Pons (tissue), 1 donor: Measurements from ENCODE around the gene LBP.
"Not testable (repeated sequence)": the region's sequence is repeated elsewhere in the genome, so short reads cannot be mapped to it uniquely, and the experiment has no call there.

Experiments
- DNase-seq: peaks from one replicate; pipeline ENCODE4 v3.0.0-alpha.2; 2016; ENCODE audit warnings: low spot score

The LBP gene

GRCh38 chr20:38321959-38322598 lies 24.2 kb upstream of the LBP start:
- DNase-seq: peak; percentile 90

DNA sequence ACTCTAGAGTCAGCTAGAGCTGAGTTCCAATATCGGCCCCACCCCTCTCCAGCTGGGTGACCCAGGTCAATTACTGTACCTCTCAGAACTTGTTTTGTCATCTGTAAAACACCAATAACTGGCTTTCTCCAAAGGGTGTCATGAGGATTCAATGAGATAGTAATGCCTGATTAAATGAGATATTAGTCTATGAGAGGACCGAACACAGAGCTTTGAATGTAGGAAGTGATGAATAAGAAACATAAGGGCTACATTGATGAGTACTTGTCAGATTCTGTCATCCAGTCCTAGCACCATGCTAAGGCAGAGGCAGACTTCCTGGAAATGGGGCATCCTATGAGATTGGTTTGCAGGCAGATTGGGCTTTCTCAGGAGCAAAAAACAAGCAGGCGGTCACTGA lies 22.1 kb upstream of the LBP start:
- DNase-seq: no peak

- DNase-seq: no peak
Observed at GRCh38 chr20:38325167-38325566, 21.1 kb upstream of the LBP start.

- DNase-seq: no peak
Observed at GRCh38 chr20:38325905-38326304, 20.4 kb upstream of the LBP start.

GRCh38 chr20:38326309-38326708 lies 20.0 kb upstream of the LBP start:
- DNase-seq: no peak

- no peak for DNase-seq
Observed at GRCh38 chr20:38330638-38331037, 15.6 kb upstream of the LBP start.

DNA sequence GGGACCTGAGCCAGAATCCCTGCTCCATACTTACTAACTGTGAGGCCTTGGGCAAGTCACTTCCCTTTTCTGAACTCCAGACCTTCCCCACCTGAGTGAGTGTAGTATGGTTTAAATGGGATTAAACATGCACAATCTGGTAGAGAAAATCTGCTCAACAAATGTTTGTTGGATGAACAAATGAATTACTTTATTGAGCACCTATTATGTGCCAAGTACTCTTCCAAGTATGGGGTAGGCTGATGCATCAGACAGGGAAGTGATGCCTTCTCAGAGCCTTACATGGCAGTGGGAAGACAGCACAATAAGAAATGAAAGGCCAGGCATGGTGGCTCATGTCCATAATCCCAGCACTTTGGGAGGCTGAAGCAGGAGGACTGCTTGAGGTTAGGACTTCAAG lies 15.0 kb upstream of the LBP start:
- no peak for DNase-seq

GRCh38 chr20:38331814-38332213 lies 14.5 kb upstream of the LBP start:
- DNase-seq: no peak

- DNase-seq: no peak
Observed at GRCh38 chr20:38334016-38334415, 12.3 kb upstream of the LBP start.

- DNase-seq: no peak
Observed at GRCh38 chr20:38336726-38337125, 9.6 kb upstream of the LBP start.

DNA sequence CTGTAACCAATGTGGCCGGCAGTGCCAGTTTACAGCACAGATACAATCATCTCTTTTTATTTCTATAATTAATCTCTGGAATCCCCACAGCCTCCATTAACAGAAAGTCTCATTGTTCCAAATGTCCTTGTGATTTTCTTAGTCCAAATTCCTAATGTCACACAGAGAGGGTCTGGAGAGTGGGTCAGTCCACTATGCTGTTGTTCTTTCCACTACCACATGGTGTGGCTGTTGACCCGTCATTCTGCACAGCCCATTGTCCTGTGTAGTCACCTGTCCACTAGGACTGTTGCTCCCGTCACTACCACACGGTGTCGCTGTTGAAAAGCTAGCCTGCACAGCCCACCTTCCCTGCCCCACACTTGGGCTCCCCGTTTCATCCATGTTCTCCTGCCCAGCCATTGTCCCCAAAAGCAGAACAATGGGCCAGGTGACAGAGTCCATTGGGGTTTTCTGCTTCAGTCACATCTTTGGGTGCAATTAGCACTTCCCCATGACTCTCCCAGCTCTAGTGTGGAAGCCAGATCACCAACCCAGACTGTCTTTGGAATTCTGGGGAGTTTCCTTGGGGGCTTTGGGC lies 8.6 kb upstream of the LBP start:
- peak; percentile 82 for DNase-seq

- DNase-seq: no peak
Observed at GRCh38 chr20:38338849-38339520, 7.3 kb upstream of the LBP start.

DNA sequence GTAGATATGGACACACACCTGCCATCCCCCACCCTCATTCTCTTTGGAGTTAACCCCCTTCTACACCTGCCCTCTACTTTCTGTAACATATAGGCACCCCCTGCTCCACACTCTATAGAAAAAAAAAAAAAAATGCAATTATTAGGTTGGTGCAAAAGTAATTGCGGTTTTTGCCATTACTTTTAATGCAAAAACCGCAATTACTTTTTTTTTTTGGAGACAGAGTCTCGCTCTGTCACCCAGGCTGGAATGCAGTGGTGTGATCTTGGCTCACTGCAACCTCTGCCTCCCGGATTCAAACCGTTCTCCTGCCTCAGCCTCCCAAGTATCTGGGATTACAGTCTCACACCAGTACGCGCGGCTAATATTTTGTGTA lies 6.8 kb upstream of the LBP start:
- DNase-seq: not testable (repeated sequence)

DNA sequence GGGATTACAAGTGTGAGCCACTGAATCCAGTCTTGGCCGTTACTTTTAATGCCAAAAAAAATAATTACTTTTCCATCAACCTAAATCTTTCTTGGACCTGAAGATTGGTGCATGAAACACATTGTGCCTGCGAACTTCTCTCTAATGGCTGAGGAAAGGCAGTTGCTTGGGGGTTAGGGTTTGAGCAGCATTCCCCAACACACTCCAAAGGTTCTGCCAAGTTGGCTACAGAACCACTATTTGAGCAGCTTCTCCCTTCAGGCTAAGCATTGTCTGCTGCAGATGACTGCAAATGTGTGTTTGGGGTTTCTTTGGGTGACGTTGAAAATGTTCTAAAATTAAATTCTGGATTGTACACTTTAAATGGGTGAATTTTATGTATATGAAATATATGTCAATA lies 6.3 kb upstream of the LBP start:
- DNase-seq: no peak

DNA sequence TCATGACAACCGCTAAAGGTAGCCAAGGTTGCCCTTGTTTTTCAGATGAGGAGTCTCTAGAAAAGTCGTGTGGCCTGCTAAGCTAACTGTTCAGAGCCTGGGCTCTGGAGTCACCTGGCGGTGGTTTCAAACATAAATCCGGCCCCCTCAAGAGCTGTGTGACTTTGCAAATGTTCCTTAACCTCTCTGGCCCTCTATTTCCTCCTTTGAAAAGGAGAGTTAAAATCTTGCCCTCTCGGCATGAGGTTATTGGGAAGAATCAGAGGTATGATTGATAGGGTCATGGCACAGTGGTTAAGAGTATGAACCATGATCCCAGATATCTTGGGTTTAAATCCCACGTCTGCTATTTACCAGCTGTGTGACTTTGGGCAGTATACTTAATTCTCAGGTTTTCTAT lies 5.6 kb upstream of the LBP start:
- DNase-seq: no peak

- DNase-seq: no peak
Observed at GRCh38 chr20:38342216-38342615, 4.1 kb upstream of the LBP start.

DNA sequence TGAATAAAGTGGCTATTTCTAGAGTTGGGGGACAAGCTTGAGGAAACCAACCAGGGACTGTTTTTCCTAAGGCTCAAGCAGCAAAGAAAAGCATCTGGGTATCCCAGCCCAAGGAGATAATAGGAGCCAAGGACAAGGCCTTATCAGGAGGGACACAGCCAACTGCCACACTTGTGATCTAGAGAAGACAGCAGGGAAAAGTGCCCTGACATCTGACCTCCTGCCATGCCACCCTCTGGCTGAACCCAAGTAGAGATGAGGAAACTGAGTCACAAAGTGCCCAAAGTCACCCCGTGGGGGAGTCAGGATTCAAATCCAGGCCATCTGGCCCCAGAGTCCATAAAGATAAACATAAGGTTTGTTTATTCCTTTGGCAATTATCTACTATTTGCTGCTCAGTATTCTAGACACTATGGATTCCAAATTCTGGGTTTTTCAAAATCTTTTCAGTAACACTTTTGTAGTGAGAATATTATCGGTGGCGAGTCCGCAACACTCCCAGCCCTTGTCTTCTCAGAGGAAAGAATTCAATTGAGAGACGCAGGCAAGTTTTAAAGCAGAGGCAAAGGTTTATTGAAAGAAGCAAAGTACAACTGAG lies 3.5 kb upstream of the LBP start:
- no peak for DNase-seq

DNA sequence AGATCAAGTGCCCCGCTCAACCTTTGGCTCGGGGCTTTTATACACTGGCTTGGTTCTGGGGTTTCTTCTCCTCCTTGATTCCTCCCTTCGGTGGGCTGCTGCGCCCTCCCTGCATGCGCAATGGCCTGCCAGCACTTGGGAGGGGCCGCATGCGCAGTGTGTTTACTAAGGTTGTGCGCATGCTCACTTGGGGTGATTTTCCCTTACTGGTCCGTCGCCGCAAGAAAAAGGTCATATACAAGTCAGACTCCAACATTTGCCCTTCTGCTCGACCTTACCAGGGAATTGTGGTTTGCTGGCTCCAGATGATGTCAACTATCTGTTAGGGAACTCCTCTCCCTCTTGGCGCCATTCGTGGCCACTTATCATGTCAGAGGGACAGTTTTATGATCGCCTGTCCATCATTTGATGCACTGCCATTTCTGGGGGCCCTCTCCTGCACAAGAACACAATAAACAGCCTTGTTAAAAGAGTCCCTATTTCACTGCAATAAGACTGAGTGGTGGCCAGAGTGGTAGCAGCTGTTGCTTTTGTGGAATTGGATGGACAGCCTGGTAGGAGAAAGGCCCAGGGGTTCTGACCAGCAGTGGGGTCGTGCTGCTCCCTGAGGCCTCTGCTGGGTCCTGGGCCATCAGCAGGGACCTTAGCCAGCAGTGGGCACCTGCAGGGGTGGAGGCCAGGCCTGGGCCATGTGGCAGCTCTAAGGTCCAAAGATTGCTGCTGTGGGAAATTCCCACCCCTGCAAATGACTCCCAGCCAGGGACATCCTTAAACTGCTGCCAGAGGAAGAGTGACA lies 2.8 kb upstream of the LBP start:
- no peak for DNase-seq

DNA sequence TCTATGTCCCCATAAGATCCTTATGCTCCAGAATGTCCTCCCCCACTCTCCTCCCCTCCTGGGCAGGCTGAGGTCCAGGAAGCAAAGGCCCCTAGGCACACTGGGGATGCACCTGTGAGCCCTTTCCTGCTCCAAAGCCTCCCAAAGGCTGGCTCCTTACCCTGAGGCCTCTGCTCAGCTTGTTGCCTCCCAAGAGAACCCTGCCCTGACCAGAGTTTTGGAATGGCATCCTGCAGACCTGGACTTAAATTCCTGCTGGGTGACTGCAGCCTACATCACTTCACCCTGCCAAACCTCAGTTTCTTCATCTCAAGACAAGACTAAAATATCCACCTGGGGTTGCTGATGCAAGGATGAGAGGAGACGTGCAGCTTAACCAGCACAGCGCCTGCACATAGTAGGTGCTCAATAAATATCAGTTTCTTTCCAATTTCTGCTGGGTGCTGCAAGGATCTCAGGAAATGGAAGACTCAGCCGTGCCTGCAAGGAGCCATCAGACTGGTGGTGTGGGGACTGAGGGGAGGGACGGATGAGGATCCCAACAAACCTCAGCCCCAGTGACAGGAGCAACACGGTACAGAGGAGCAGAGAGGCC lies 2.1 kb upstream of the LBP start:
- no peak for DNase-seq

DNA sequence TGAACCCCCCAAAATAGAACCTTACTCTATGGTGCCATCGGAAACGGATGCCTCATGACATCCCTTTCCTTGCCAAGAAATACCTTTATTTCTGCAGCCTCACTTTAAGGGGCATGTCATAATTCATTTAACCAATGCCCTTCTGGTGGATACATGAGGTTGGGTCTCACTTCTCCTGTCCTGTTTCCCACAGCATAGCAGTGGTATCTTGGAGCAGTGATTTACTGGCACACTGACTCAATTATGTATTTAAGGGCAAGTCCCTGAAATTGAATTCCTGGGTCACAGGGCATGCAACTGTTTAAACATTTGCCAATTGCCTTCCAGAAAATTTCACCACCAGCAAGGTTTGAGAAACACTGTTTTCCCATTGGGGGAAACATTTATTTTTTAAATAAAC lies 639 bp upstream of the LBP start:
- DNase-seq: no peak

DNA sequence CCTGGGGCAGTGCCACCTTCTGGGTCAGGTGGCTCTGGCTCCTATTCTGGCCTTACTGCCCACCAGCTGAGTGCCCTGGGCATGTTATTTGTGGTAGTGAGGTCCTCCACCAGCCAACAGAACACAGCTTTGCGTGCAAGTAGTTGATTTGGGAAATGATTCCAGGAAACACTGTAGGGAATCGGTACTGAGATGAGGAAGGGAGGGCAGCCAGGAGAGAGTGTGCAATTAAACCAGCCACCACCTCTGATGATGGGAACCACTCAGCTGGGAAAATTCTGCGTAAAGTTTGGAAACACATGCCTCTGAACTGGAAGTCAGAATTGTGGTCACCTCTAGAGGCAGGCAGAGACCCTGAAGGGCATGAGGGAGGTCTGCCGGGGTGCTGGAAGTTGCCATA lies 459 bp downstream of the LBP start:
- no peak for DNase-seq

- no peak for DNase-seq
Observed at GRCh38 chr20:38349856-38350255, 3.6 kb downstream of the LBP start.
